ENCODE data around the gene PITX1. TPM values are rescaled to one million over a fixed set of nuclear protein-coding genes. Genes with fewer than 3 reads are reported as not detected.

The PITX1 gene
- total and polyA plus RNA-seq, 7 donors = 13.6 to 103 (median 42.7) TPM

GRCh38 chr5:135032695-135032998, 1.4 kb downstream of the PITX1 start:
- H3K27me3 ChIP-seq (ENCODE audit: insufficient read depth in 3 of 3, low read length in 2 of 3) = peaks cover 0 to 39% (median 4%) of the 10 kb centered on the region in 3 donors
- intact Hi-C loops (cut with DNase I) = loop anchor here in 1 of 2 donors (5.0 to 10.0 kb wide), 2 partner anchors 160 to 302 kb away; no protein-coding TSS in a partner anchor
- WGBS, 3 donors = 7 to 10% (median 8%) methylated on average over 18 of the region's 18 CpGs

GRCh38 chr5:135031813-135032694, 2.0 kb downstream of the PITX1 start:
- peaks cover 19% of the 10 kb centered on the region for H3K4me1 ChIP-seq
- 52 to 62% (median 59%) methylated on average over 15 of the region's 15 CpGs for WGBS, 3 donors
- H3K27ac ChIP-seq = peak overlapping the region; percentile 90

More at GRCh38 chr5:135032695-135032998, 1.4 kb downstream of the PITX1 start:
- H3K4me1 ChIP-seq = peaks cover 19% of the 10 kb centered on the region
- H3K27ac ChIP-seq = peak overlapping the region; percentile 90
- no peak for TF ChIP-seq CTCF (IDR thresholded peaks at IDR 0.05)
- peaks cover 0 to 15% of the 10 kb centered on the region in 2 donors for H3K36me3 ChIP-seq (ENCODE audit: insufficient read depth in 1 of 2, low read depth in 1 of 2)
- ATAC-seq = no peak
- H3K9me3 ChIP-seq = no peaks in the 10 kb centered on the region
- H3K4me3 ChIP-seq = peak overlapping the region; percentile 85
- no peak for DNase-seq

GRCh38 chr5:135030956-135031812, 2.8 kb downstream of the PITX1 start:
- Histone ChIP-seq H3K9me3 (no peaks in the 10 kb centered on the region), H3K4me3 (peak overlapping the region; percentile 85), H3K4me1 (peaks cover 19% of the 10 kb centered on the region), H3K36me3 (ENCODE audit: insufficient read depth in 1 of 2, low read depth in 1 of 2) (peaks cover 0 to 23% of the 10 kb centered on the region in 2 donors), H3K27me3 (ENCODE audit: insufficient read depth in 3 of 3, low read length in 2 of 3) (peaks cover 0 to 39% (median 0%) of the 10 kb centered on the region in 3 donors), H3K27ac (peak overlapping the region; percentile 90)
- 26 to 36% (median 35%) methylated on average over 49 to 57 of the region's 57 CpGs for WGBS, 3 donors
- ATAC-seq = peak in 1 of 4 donors; percentile 7
- DNase-seq = peak in 1 of 2 donors; percentile 63
- intact Hi-C loops (cut with DNase I) = loop anchor here in 1 of 2 donors (5.0 to 10.0 kb wide), 2 partner anchors 161 to 304 kb away; no protein-coding TSS in a partner anchor
- no peak for TF ChIP-seq CTCF (IDR thresholded peaks at IDR 0.05)

More at GRCh38 chr5:135031813-135032694, 2.0 kb downstream of the PITX1 start:
- ATAC-seq (no peak), DNase-seq (no peak)
- Histone ChIP-seq H3K36me3 (ENCODE audit: insufficient read depth in 1 of 2, low read depth in 1 of 2) (peaks cover 0 to 21% of the 10 kb centered on the region in 2 donors), H3K4me3 (peak overlapping the region; percentile 85), H3K9me3 (no peaks in the 10 kb centered on the region), H3K27me3 (ENCODE audit: insufficient read depth in 3 of 3, low read length in 2 of 3) (peaks cover 0 to 39% (median 3%) of the 10 kb centered on the region in 3 donors)
- intact Hi-C loops (cut with DNase I) = loop anchor here in 1 of 2 donors (5.0 to 10.0 kb wide), 2 partner anchors 160 to 303 kb away; no protein-coding TSS in a partner anchor
- no peak for TF ChIP-seq CTCF (IDR thresholded peaks at IDR 0.05)

GRCh38 chr5:135030123-135030955, 3.7 kb downstream of the PITX1 start:
- Histone ChIP-seq H3K9me3 (no peaks in the 10 kb centered on the region), H3K27ac (peak overlapping the region; percentile 55), H3K4me1 (peaks cover 17% of the 10 kb centered on the region), H3K36me3 (ENCODE audit: insufficient read depth in 1 of 2, low read depth in 1 of 2) (peaks cover 0 to 23% of the 10 kb centered on the region in 2 donors), H3K27me3 (ENCODE audit: insufficient read depth in 3 of 3, low read length in 2 of 3) (peaks cover 0 to 39% (median 0%) of the 10 kb centered on the region in 3 donors), H3K4me3 (peak overlapping the region; percentile 85)
- TF ChIP-seq CTCF (IDR thresholded peaks at IDR 0.05) = no peak
- intact Hi-C loops (cut with DNase I) = loop anchor here in 1 of 2 donors (5.0 to 10.0 kb wide), 2 partner anchors 162 to 304 kb away; no protein-coding TSS in a partner anchor
- no peak for ATAC-seq
- WGBS, 3 donors = 38 to 53% (median 48%) methylated on average over 13 of the region's 13 CpGs
- DNase-seq = peak in 1 of 2 donors; percentile 48

Measured in psoas muscle (tissue), 8 donors.